ENCODE results near the gene ABCA13.
"Not testable (repeated sequence)": the region's sequence is repeated elsewhere in the genome, so short reads cannot be mapped to it uniquely, and the experiment has no call there.

Gene ABCA13, protein sequence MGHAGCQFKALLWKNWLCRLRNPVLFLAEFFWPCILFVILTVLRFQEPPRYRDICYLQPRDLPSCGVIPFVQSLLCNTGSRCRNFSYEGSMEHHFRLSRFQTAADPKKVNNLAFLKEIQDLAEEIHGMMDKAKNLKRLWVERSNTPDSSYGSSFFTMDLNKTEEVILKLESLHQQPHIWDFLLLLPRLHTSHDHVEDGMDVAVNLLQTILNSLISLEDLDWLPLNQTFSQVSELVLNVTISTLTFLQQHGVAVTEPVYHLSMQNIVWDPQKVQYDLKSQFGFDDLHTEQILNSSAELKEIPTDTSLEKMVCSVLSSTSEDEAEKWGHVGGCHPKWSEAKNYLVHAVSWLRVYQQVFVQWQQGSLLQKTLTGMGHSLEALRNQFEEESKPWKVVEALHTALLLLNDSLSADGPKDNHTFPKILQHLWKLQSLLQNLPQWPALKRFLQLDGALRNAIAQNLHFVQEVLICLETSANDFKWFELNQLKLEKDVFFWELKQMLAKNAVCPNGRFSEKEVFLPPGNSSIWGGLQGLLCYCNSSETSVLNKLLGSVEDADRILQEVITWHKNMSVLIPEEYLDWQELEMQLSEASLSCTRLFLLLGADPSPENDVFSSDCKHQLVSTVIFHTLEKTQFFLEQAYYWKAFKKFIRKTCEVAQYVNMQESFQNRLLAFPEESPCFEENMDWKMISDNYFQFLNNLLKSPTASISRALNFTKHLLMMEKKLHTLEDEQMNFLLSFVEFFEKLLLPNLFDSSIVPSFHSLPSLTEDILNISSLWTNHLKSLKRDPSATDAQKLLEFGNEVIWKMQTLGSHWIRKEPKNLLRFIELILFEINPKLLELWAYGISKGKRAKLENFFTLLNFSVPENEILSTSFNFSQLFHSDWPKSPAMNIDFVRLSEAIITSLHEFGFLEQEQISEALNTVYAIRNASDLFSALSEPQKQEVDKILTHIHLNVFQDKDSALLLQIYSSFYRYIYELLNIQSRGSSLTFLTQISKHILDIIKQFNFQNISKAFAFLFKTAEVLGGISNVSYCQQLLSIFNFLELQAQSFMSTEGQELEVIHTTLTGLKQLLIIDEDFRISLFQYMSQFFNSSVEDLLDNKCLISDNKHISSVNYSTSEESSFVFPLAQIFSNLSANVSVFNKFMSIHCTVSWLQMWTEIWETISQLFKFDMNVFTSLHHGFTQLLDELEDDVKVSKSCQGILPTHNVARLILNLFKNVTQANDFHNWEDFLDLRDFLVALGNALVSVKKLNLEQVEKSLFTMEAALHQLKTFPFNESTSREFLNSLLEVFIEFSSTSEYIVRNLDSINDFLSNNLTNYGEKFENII (N-terminal part only)

DNA sequence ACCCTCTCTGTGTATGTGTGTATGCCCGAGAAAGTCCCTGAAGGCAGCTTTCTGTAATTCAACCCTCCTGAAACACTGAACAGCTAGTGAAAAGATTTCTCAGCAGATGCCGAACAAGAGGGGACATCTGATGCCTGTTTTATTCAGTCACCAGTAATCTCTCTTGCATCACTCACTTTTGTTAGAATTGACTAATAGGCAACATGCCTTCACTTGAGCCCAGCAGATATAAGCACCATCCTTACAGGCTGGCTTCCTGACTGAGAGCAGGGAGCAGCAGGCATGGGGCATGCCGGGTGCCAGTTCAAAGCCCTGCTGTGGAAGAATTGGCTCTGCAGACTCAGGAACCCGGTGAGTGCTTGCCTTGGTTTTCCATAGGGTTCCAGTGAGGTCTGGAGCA is at the start of gene ABCA13:
Gene ABCA13 (plus strand): TSS at position 257 of the 400 bp plus-strand sequence. CDS start 26 bp downstream, at position 283.
- no peak for DNase-seq

DNA sequence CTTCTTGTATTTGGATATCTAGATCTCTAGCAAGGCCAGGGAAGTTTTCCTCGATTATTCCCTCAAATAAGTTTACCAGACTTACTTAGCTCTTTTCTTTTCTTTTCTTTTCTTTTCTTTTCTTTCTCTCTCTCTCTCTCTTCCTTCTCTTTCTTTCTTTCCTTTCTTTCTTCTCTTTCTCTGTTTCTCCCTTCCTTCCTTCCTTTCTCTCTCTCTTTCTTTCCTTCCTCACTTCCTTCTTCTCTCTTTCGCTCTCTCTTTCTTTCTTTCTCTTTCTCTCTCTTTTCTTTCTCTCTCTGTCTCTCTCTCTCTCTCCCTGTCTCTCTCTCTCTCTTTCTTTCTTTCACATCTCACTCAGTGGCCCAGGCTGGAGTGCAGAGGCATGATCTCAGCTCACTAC is 45.2 kb upstream of the ABCA13 start:
- no peak for DNase-seq

DNA sequence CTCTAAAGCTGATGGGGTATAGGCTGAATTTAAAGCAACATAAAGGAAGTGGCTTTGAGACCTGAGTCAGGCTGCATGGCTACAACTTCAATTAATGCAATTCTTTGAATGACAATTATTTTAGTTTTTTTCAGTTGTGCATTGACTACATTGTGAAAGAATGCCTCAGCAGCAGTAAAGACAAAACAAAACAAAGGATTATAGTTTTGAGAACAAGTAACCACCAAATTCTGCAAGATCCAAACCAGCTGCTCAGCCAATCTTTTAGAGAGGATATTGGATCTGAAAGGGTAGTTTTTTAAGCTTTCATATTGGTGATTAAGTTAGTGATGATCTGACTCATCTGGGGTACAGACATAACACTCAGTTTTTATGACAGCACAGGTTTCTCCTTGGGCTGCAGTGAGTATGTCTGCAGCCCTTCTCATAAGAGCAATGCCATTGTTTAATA is 40.6 kb upstream of the ABCA13 start:
- no peak for DNase-seq

DNA sequence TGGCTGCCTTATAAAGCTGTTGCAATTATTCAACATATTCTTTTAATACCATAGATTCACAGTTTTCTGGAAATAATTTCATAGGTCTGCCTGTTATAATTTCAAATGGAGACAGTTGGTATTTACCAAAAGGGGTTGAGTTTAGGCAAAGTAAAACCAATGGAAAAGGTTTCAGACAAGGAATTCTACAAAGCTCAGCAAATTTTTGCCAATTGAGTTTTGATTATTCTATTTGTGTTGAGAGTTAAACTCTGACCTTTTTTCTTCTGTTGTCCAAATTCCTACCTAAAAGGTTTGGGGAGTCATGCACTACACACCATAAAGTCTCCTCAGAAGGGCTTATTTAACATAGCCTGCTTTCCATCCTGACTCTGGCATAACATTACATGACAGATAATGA is 38.5 kb upstream of the ABCA13 start:
- DNase-seq, result no peak

DNA sequence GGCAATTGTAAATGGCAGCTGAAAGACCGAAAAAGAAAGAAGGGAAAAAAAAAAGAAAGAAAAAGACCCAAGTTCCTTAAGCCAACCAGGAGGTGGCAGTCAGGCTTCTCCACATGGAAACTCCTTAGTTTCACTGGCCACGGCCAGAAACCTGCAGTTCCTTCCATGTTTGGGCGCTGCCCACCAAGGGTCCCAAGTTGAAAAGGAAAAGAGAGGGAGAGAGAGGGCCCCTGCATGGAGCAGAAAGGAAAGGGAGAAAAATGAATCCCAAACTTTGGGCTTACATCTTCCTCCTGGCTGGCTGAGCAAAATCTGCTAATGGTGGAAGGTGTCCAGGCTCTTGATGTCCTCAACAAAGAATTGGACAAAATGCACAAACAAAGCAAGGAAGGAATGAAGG is 31.8 kb upstream of the ABCA13 start:
- no peak for DNase-seq

DNA sequence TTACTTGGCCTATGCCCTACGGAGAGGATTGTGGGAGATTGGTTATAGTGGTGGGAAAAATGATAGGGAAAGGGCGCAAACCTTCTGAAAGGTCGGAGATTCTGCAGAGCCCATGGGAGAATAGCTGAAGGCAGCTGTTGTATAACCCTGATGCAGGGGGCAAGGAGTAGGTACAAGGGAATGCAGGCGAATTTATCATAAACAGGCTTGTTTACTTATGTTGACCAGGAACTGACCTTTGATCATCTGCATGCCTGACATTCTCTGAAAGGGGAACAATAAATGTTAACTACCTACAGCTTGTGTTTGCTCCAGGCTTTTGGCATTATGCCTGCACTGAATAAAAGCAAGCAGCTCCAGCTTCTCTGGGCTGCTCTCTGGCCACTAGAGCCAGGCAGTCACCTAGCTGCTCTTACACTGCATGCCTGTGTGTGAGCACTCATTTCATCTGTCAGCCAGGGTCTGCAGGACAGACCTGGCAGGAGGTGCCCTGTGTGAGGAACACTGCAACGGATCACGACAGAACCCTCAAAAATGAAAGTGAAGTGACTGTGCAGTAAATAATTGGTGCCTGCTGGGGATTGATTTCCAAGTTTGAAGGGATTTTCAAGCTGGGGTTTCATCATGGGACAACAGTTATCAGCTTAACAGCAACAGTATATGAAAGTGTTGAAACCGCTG is 31.1 kb upstream of the ABCA13 start:
- no peak for DNase-seq

DNA sequence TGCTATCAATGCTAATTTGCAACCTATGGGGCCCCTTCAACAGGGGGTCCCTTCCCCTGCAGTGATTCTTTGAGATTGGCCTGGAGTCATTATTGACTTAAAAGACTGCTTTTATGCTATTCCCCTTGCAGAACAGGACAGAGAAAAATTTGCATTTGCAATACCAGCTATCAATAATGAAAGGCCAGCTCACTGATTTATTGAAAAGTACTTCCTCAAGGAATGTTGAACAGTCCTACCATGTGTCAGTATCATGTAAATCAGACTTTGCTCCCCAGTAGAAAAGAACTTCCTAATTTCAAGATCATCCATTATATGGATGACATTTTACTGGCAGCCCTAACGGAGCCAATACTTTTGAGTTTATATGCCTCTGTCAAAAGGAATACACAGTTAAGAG is 29.7 kb upstream of the ABCA13 start:
- DNase-seq, result no peak

DNA sequence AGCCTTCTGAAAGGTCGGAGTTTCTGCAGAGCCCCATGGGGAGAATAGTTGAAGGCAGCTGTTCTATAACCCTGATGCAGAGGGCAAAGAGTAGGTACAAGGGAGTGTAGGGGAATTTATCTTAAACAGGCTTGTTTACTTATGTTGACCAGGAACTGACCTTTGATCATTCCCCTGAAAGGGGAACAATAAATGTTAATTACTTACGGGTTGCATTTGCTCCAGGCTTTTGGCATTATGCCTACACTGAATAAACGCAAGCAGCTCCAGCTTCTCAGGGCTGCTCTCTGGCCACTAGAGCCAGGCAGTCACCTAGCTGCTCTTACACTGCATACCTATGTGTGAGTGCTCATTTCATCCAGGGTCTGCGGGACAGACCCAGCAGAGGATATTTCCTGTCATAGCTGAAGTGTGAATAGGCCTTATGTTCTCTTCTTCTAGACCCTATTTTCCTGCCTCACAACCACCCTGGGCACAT is 26.9 kb upstream of the ABCA13 start:
- no peak for DNase-seq

DNA sequence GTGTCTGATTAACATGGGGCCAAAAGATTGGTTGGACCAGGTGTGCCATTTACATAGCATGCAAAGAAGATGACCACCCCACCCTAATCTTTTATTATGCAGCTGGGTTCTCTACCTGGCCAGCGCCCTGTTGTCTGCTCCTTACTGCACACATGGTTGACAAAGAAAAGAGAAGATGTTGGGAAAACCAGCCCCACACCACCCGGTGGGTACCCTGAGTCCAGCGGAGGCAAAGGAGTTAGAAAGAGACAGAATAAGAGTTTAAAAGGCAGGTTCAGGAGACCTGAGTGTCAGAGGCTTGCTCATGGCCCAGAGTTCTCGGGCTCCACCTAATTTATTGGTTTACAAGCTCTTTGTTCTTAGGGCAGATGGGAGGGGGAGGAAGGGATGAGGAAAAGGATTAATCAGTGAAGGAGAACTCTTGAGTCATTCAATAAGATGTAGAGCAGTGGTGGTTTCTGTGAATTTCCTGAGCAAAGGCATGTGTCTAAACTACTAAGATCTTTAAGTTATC is 24.1 kb upstream of the ABCA13 start:
- no peak for DNase-seq

DNA sequence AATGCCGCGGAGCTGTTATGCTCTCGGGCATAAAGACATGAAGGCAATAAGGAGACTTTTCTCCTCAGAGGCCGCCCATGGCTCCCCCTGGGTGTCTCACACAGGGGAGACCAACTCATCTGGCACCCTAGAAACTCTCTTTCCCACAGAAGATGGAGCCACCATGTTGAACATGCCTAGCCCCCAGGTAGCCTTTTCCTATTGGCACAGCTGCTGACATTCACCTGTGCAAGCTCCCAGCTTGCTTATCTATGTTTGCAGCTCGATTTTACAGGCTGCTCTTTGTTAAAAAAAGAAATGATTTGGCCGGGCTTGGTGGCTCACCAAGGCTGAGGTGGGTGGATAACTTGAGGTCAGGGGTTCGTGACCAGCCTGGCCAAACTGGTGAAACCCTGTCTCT is 23.6 kb upstream of the ABCA13 start:
- DNase-seq, result not testable (repeated sequence)

DNA sequence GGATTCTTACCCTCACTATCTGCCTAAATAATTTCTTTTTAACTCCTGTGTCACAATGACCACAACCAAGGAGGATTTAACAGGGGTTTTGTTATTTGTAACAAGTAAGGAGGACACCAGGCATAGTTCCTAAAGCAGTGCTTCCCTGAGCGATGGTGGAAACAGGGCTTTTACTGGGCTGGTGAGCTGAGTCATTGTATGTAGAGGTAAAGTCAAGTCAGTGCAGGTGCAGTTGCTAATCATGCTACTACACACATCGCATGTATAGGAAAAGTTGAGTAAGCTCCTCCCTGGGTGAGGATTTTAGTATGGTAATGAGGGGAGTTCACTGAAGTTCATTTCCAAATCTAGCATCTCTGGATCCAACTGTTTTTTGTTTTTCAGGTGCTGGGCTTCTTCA is 22.9 kb upstream of the ABCA13 start:
- DNase-seq, result no peak

DNA sequence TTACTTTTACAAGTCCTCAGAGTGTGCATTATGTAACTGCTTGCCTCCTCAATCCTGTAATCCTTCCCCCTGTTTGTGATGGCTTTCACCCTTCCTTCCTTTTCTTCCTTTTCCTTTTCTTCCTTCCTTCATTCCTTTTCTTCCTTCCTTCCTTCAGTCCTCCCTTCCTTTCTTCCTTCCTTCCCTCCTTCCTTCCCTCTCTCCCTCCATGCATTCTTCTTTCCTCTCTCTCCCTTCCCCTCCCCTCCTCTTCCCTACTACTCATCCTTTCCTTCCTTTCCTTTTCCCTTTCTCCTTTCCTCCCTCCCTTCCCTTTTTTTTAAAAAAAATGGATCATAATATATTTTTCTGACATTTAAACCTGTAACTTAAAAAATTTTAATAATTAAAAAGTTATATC is 22.2 kb upstream of the ABCA13 start:
- DNase-seq, result no peak

DNA sequence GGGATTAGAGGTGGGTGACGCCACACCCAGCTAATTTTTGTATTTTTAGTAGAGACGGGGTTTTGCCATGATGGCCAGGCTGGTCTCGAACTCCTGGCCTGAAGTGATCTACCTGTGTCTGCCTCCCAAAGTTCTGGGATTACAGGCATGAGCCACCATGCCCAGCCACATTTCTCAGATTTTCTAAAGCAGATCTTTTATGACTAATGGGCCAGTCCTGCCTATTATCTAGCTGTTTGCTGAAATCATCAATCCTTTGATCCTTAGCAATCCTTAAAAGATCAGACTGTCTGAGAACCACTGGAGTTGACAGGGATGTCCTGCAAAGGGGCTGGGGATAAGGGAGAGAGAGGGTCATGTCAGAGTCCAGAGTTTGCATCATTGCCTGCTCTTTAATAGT is 21.2 kb upstream of the ABCA13 start:
- no peak for DNase-seq

DNA sequence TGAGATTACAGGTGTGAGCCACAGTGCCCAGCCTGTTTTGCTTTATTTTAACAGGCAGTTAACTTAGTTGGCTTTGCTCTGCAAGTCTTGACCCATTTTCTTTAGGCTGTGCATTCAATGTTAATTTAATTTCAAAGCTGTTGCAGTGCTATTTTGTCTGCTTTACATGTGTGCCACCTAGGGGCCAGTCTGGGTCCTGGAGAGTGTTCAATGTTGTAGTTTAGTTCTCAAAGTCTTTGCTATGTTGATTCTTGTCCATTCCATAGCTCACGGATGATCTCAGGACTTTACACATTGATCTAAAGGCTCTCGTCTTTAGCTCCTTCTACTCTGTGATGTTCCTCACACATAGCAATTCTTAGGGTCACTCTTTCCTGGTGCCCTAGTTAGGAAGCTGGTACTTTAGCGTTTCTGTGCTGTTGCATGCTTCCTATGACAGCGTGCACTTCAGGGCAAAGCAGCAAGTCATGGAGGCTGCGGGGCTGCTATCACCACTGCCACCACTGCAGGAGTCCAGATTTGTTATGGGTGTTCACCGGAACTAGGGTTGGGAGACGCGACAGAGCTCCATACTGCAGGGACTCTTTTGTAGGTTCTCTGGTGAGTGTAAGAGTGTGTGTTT is 16.4 kb upstream of the ABCA13 start:
- DNase-seq, result peak in 2 of 4 experiments; percentile 1 to 6

DNA sequence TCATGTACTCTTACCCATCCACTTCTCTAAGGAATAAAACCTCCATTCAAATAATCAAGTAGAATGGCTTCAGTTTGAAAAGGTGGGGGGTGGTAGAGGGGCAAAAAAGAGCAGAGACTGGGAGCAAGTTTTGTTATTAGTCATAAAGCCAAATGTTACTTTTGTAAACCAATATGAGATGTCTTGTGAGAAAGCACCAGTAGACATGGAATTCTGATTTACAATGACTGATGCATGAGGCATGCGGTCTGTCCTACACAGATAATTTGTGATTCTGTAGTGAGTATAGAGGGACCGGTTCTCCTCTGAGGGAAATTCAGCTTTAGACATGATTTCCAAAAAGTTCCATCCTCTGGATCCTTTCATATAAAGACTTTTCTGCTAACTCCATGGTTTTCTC is 12.9 kb upstream of the ABCA13 start:
- no peak for DNase-seq

DNA sequence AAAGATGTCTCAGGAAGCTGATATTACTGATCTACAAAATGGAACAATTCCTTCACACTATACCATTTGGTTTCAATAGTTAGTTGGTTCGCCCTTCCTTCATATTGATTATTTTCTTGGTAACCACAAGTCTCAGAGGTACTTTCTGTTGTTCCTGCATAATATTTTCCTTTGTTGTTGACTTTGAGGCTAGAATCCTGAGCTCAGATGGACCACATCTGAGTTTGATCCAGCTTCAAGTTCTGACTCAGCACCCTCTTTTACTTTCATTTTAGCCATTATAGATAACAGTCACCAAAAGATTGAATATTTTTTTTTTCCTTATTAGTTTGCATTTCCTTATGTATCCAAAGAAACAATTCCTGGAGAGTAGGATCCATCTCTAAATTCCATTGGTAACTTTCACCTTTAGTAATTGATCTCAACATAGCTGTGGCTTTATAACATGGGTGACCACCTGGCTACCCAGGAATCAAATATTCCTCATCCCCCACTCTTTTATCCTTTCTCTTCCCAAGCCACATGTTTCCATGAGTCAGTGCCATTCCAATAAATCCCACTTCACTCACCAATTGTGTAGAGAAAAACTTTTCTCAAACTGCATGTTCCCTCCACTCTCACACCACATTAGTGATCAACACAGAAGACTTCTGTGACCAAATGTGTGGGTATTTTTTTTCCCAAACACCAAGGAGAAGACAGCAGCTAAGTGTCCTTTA is 9.7 kb upstream of the ABCA13 start:
- no peak for DNase-seq

DNA sequence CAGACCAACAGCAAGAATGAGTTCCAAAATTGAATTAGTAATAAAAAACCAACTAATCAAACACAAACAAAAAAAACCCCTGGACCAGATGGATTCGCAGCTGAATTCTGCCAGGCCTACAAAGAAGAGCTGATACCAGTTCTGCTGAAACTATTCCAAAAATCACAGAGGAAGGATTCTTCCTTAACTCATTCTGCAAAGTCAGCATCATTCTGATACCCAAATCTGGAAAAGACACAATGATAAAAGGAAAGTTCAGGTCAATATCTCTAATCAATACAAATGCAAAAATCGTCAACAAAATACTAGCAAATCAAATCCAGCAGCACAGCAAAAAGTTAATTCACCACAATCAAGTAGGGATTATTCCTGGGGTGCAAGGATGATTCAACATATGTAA is 6.1 kb upstream of the ABCA13 start:
- no peak for DNase-seq

DNA sequence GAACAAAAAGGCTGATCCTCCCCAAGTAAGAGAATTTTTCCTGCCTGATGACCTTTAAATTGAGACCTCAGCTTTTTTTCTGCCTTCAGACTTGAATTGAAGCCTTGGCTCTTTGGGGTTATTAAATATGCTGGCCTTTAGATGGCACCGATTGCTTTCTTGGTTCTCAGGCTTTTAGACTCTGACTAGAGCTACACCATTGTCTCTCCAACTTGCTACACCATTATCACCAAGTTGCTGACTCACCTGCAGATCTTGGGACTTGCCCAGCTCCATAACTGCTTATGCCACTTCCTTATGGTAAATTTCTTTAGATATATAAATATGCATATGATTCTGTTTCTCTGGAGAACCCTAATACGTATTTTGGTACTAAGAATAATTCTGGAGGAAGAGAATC is 3.1 kb upstream of the ABCA13 start:
- no peak for DNase-seq

DNA sequence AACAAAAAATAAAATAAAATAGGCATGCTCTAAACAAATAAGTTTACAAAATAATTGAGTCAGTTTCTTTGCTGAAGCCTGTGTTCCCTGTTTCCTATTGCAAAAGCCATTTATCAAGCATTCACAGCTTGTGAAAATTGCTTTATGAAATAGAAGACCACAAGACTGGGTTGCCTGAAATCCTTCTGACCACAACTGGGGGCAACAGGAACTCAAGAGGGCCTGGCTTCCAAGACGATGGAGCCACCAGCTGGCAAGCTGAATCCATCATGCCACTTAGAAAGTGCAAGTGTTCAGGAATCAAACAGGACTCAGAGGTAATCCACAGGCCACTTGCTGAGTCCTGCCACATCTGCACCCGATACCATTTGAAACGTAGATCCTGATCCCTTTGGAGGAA is 752 bp upstream of the ABCA13 start:
- DNase-seq, result no peak

DNA sequence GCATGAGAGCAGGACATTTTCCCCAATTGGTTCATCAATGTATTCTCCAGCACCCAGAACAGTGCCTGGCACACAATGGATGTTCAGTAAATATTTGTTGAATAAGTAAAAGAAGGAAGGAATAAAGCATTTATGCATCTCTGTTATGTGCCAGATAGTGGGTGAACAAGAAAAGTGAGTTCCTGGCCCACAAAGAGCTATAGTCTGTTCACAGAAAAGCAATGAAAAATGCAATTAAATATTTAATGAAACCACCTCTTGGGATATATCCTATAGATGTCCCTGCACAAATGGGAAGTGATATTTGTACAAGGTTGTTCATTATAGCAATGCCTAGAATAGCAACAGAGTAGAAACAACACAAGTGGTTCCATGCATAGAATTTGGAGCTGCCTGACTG is 2.1 kb downstream of the ABCA13 start:
- DNase-seq, result no peak

All from activated CD4-positive, CD25-positive, alpha-beta regulatory T cell (primary cell).